ENCODE data around the gene OR51A4.
"Not testable (repeated sequence)": the region's sequence is repeated elsewhere in the genome, so short reads cannot be mapped to it uniquely, and the experiment has no call there.

Gene OR51A4

GRCh38 chr11:4955613-4956012 is 8.2 kb upstream of the OR51A4 start, which contains the start of gene OR51A2:
TSS of gene OR51A2 (minus strand) at chr11:4955713. CDS start at chr11:4955713, 0 bp downstream.
- H3K9ac ChIP-seq (ENCODE audit: low read depth in 1 of 2, low read length in 2 of 2); H3K4me1 ChIP-seq (ENCODE audit: control insufficient read depth in 2 of 2, insufficient read depth in 2 of 2, low read length in 2 of 2); H3K27ac ChIP-seq (ENCODE audit: low read depth in 2 of 2, low read length in 2 of 2); H3K9me3 ChIP-seq (ENCODE audit: control insufficient read depth in 2 of 2, low read length in 2 of 2); H3K36me3 ChIP-seq (ENCODE audit: control insufficient read depth in 2 of 2, insufficient read depth in 2 of 2, low read length in 2 of 2); H3K27me3 ChIP-seq (ENCODE audit: control insufficient read depth in 2 of 2, insufficient read depth in 2 of 2, low read length in 2 of 2); H3K4me3 ChIP-seq (ENCODE audit: low read length in 2 of 2): not testable (repeated sequence)

GRCh38 chr11:4936745-4937144 is 10.7 kb downstream of the OR51A4 start:
- H3K27ac ChIP-seq (ENCODE audit: low read depth in 2 of 2, low read length in 2 of 2), result no peak overlapping the region
- H3K27me3 ChIP-seq (ENCODE audit: control insufficient read depth in 2 of 2, insufficient read depth in 2 of 2, low read length in 2 of 2), result no peaks in the 10 kb centered on the region
- H3K36me3 ChIP-seq (ENCODE audit: control insufficient read depth in 2 of 2, insufficient read depth in 2 of 2, low read length in 2 of 2), result no peaks in the 10 kb centered on the region
- no peaks in the 10 kb centered on the region for H3K4me1 ChIP-seq (ENCODE audit: control insufficient read depth in 2 of 2, insufficient read depth in 2 of 2, low read length in 2 of 2)
- H3K9me3 ChIP-seq (ENCODE audit: control insufficient read depth in 2 of 2, low read length in 2 of 2), result no peaks in the 10 kb centered on the region
- no peak overlapping the region for H3K9ac ChIP-seq (ENCODE audit: low read depth in 1 of 2, low read length in 2 of 2)
- no peak overlapping the region for H3K4me3 ChIP-seq (ENCODE audit: low read length in 2 of 2)

GRCh38 chr11:4932751-4933150 is 14.7 kb downstream of the OR51A4 start:
- Histone ChIP-seq H3K36me3 (ENCODE audit: control insufficient read depth in 2 of 2, insufficient read depth in 2 of 2, low read length in 2 of 2) (no peaks in the 10 kb centered on the region), H3K27me3 (ENCODE audit: control insufficient read depth in 2 of 2, insufficient read depth in 2 of 2, low read length in 2 of 2) (no peaks in the 10 kb centered on the region), H3K4me1 (ENCODE audit: control insufficient read depth in 2 of 2, insufficient read depth in 2 of 2, low read length in 2 of 2) (no peaks in the 10 kb centered on the region), H3K9ac (ENCODE audit: low read depth in 1 of 2, low read length in 2 of 2) (no peak overlapping the region), H3K9me3 (ENCODE audit: control insufficient read depth in 2 of 2, low read length in 2 of 2) (no peaks in the 10 kb centered on the region), H3K27ac (ENCODE audit: low read depth in 2 of 2, low read length in 2 of 2) (no peak overlapping the region), H3K4me3 (ENCODE audit: low read length in 2 of 2) (no peak overlapping the region)

GRCh38 chr11:4926608-4927007 is 20.8 kb downstream of the OR51A4 start:
- Histone ChIP-seq H3K9ac (ENCODE audit: low read depth in 1 of 2, low read length in 2 of 2) (no peak overlapping the region), H3K9me3 (ENCODE audit: control insufficient read depth in 2 of 2, low read length in 2 of 2) (no peaks in the 10 kb centered on the region)

GRCh38 chr11:4924239-4924638 is 23.2 kb downstream of the OR51A4 start, which contains the start of gene OR51G1:
TSS of gene OR51G1 (minus strand) at chr11:4924339. CDS start at chr11:4924339, 0 bp downstream.
- H3K4me1 ChIP-seq (ENCODE audit: control insufficient read depth in 2 of 2, insufficient read depth in 2 of 2, low read length in 2 of 2), result no peaks in the 10 kb centered on the region
- H3K27ac ChIP-seq (ENCODE audit: low read depth in 2 of 2, low read length in 2 of 2), result no peak within 1 kb of the TSS
- H3K4me3 ChIP-seq (ENCODE audit: low read length in 2 of 2), result no peak within 1 kb of the TSS
- H3K27me3 ChIP-seq (ENCODE audit: control insufficient read depth in 2 of 2, insufficient read depth in 2 of 2, low read length in 2 of 2), result no peaks in the 10 kb centered on the region
- H3K9me3 ChIP-seq (ENCODE audit: control insufficient read depth in 2 of 2, low read length in 2 of 2), result no peaks in the 10 kb centered on the region
- H3K9ac ChIP-seq (ENCODE audit: low read depth in 1 of 2, low read length in 2 of 2), result no peak within 1 kb of the TSS
- H3K36me3 ChIP-seq (ENCODE audit: control insufficient read depth in 2 of 2, insufficient read depth in 2 of 2, low read length in 2 of 2), result no peaks in the 10 kb centered on the region

More at GRCh38 chr11:4926608-4927007, 20.8 kb downstream of the OR51A4 start:
- Histone ChIP-seq H3K4me1 (ENCODE audit: control insufficient read depth in 2 of 2, insufficient read depth in 2 of 2, low read length in 2 of 2) (no peaks in the 10 kb centered on the region), H3K36me3 (ENCODE audit: control insufficient read depth in 2 of 2, insufficient read depth in 2 of 2, low read length in 2 of 2) (no peaks in the 10 kb centered on the region), H3K4me3 (ENCODE audit: low read length in 2 of 2) (no peak overlapping the region), H3K27ac (ENCODE audit: low read depth in 2 of 2, low read length in 2 of 2) (no peak overlapping the region), H3K27me3 (ENCODE audit: control insufficient read depth in 2 of 2, insufficient read depth in 2 of 2, low read length in 2 of 2) (no peaks in the 10 kb centered on the region)

GRCh38 chr11:4922304-4922703 is 25.1 kb downstream of the OR51A4 start:
- H3K36me3 ChIP-seq (ENCODE audit: control insufficient read depth in 2 of 2, insufficient read depth in 2 of 2, low read length in 2 of 2), result no peaks in the 10 kb centered on the region
- H3K27ac ChIP-seq (ENCODE audit: low read depth in 2 of 2, low read length in 2 of 2), result no peak overlapping the region
- no peak overlapping the region for H3K9ac ChIP-seq (ENCODE audit: low read depth in 1 of 2, low read length in 2 of 2)
- no peak overlapping the region for H3K4me3 ChIP-seq (ENCODE audit: low read length in 2 of 2)
- no peaks in the 10 kb centered on the region for H3K9me3 ChIP-seq (ENCODE audit: control insufficient read depth in 2 of 2, low read length in 2 of 2)
- no peaks in the 10 kb centered on the region for H3K4me1 ChIP-seq (ENCODE audit: control insufficient read depth in 2 of 2, insufficient read depth in 2 of 2, low read length in 2 of 2)
- no peaks in the 10 kb centered on the region for H3K27me3 ChIP-seq (ENCODE audit: control insufficient read depth in 2 of 2, insufficient read depth in 2 of 2, low read length in 2 of 2)

GRCh38 chr11:4921796-4922195 is 25.6 kb downstream of the OR51A4 start:
- H3K27me3 ChIP-seq (ENCODE audit: control insufficient read depth in 2 of 2, insufficient read depth in 2 of 2, low read length in 2 of 2), result no peaks in the 10 kb centered on the region
- H3K27ac ChIP-seq (ENCODE audit: low read depth in 2 of 2, low read length in 2 of 2), result no peak overlapping the region
- no peak overlapping the region for H3K4me3 ChIP-seq (ENCODE audit: low read length in 2 of 2)
- H3K9ac ChIP-seq (ENCODE audit: low read depth in 1 of 2, low read length in 2 of 2), result no peak overlapping the region
- H3K9me3 ChIP-seq (ENCODE audit: control insufficient read depth in 2 of 2, low read length in 2 of 2), result no peaks in the 10 kb centered on the region
- H3K4me1 ChIP-seq (ENCODE audit: control insufficient read depth in 2 of 2, insufficient read depth in 2 of 2, low read length in 2 of 2), result no peaks in the 10 kb centered on the region
- H3K36me3 ChIP-seq (ENCODE audit: control insufficient read depth in 2 of 2, insufficient read depth in 2 of 2, low read length in 2 of 2), result no peaks in the 10 kb centered on the region

GRCh38 chr11:4919250-4919649 is 28.2 kb downstream of the OR51A4 start, which contains the start of gene OR51G2:
TSS of gene OR51G2 (minus strand) at chr11:4919350. CDS start at chr11:4915663, 3,687 bp downstream.
- no peak within 1 kb of the TSS for H3K9ac ChIP-seq (ENCODE audit: low read depth in 1 of 2, low read length in 2 of 2)
- H3K4me1 ChIP-seq (ENCODE audit: control insufficient read depth in 2 of 2, insufficient read depth in 2 of 2, low read length in 2 of 2), result no peaks in the 10 kb centered on the region
- no peak within 1 kb of the TSS for H3K4me3 ChIP-seq (ENCODE audit: low read length in 2 of 2)
- H3K36me3 ChIP-seq (ENCODE audit: control insufficient read depth in 2 of 2, insufficient read depth in 2 of 2, low read length in 2 of 2), result no peaks in the 10 kb centered on the region
- no peaks in the 10 kb centered on the region for H3K27me3 ChIP-seq (ENCODE audit: control insufficient read depth in 2 of 2, insufficient read depth in 2 of 2, low read length in 2 of 2)
- no peak within 1 kb of the TSS for H3K27ac ChIP-seq (ENCODE audit: low read depth in 2 of 2, low read length in 2 of 2)
- H3K9me3 ChIP-seq (ENCODE audit: control insufficient read depth in 2 of 2, low read length in 2 of 2), result no peaks in the 10 kb centered on the region

- no peak overlapping the region for H3K9ac ChIP-seq (ENCODE audit: low read depth in 1 of 2, low read length in 2 of 2)
- H3K27me3 ChIP-seq (ENCODE audit: control insufficient read depth in 2 of 2, insufficient read depth in 2 of 2, low read length in 2 of 2), result no peaks in the 10 kb centered on the region
- no peaks in the 10 kb centered on the region for H3K9me3 ChIP-seq (ENCODE audit: control insufficient read depth in 2 of 2, low read length in 2 of 2)
- no peaks in the 10 kb centered on the region for H3K36me3 ChIP-seq (ENCODE audit: control insufficient read depth in 2 of 2, insufficient read depth in 2 of 2, low read length in 2 of 2)
- no peaks in the 10 kb centered on the region for H3K4me1 ChIP-seq (ENCODE audit: control insufficient read depth in 2 of 2, insufficient read depth in 2 of 2, low read length in 2 of 2)
- H3K4me3 ChIP-seq (ENCODE audit: low read length in 2 of 2), result no peak overlapping the region
- no peak overlapping the region for H3K27ac ChIP-seq (ENCODE audit: low read depth in 2 of 2, low read length in 2 of 2)
Measured at GRCh38 chr11:4916581-4916980, 30.8 kb downstream of the OR51A4 start.

- no peak within 1 kb of the TSS for H3K27ac ChIP-seq (ENCODE audit: low read depth in 2 of 2, low read length in 2 of 2)
- H3K9me3 ChIP-seq (ENCODE audit: control insufficient read depth in 2 of 2, low read length in 2 of 2), result no peaks in the 10 kb centered on the region
- no peak within 1 kb of the TSS for H3K9ac ChIP-seq (ENCODE audit: low read depth in 1 of 2, low read length in 2 of 2)
- H3K4me3 ChIP-seq (ENCODE audit: low read length in 2 of 2), result no peak within 1 kb of the TSS
- no peaks in the 10 kb centered on the region for H3K27me3 ChIP-seq (ENCODE audit: control insufficient read depth in 2 of 2, insufficient read depth in 2 of 2, low read length in 2 of 2)
- H3K36me3 ChIP-seq (ENCODE audit: control insufficient read depth in 2 of 2, insufficient read depth in 2 of 2, low read length in 2 of 2), result no peaks in the 10 kb centered on the region
- no peaks in the 10 kb centered on the region for H3K4me1 ChIP-seq (ENCODE audit: control insufficient read depth in 2 of 2, insufficient read depth in 2 of 2, low read length in 2 of 2)
Measured at GRCh38 chr11:4903484-4903883, 43.9 kb downstream of the OR51A4 start, which contains the start of gene OR51A7. TSS of gene OR51A7 (plus strand) at chr11:4903783. CDS start at chr11:4907370, 3,587 bp downstream.

Data from mucosa of rectum (tissue), 2 donors.